GM18951 (cell line): ENCODE data around the gene FOXP1.

Experiments used
- POLR2A ChIP-seq: IDR thresholded peaks from 4 replicates; pipeline ENCODE4 v1.6.1; 2011; ENCODE audit warnings: mild to moderate bottlenecking; ENCODE audit not compliant: insufficient read length, insufficient read depth; ENCODE audit errors: extremely low read depth
- in situ Hi-C: fragments of 300-500 bp; cut with MboI; formaldehyde crosslinking; loops from one replicate; pipeline ENCODE4 v1.12.0; 2022; ENCODE audit warnings: low sequenced_read_pairs, mixed read lengths, inconsistent platforms; ENCODE audit not compliant: unreplicated experiment

The FOXP1 gene

DNA sequence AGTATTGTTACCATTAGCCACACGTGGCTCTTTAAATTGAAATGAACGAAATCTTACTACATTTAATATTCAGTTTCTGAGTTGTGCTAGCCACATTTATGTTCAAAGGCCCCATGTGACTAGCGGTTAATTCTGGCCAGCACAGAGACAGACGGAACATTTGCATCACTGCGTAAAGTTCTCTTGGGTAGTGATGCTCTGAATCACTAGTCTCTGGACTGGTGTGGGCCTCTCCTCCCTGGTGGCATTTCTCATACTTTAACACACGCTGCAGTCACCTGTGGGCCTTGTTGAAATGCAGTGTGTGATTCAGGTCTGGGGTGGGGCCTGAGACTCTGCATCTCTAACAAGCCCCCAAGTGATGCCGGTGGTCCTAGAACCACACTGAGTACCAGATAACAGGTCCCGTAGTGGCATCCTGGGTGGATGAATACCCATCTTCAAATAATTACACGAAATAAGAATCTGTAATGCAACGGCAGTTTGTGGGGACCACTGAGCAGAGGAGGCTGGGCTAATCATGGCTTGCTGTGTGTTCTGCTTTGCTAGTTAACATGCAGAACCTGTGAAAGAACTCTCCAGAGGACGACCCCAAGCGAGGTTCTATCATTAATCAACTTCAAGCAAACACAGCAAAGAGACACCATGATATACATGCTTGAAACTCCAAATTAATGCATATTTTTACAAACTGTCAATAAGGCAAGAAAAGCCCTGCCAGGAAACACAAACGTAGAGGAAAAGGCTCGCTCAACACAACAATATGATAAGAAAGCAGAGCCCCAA, 623.8 kb downstream of the FOXP1 start:
- no peak for TF ChIP-seq POLR2A
- in situ Hi-C loops = no loop called here

DNA sequence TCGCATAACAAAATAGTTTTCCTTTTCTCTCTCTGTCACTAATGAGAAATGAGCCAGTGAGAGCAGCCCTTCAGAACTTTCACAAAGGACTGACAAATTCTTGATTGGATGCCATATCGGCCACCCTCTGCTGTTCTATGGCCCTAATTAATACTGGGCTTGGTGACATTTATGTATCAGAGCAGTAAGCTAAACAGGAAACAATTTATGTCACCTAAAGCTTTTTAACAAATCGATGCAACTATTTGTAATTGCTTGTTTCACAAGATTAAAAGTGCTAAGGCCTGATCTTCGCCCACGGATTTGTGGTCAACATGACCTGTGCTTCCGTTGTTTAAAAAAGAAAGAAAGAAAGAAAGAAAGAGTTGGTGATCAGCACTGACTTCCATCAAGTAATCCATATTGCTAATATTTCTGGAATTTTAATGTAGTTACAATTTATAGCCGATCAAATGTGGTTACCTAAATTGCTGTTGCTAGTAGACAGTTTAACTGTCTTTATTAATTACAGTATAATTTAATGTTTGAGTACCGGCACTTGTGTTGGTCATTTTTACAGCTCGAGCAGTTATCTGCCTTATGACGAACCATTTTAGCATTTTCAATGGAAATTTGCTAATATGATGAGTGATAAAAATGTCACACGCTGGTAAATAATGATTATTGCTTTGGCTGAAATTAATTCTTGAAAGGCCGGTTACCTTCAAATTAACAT, 631.3 kb downstream of the FOXP1 start:
- TF ChIP-seq POLR2A = no peak
- in situ Hi-C loops = no loop called here

DNA sequence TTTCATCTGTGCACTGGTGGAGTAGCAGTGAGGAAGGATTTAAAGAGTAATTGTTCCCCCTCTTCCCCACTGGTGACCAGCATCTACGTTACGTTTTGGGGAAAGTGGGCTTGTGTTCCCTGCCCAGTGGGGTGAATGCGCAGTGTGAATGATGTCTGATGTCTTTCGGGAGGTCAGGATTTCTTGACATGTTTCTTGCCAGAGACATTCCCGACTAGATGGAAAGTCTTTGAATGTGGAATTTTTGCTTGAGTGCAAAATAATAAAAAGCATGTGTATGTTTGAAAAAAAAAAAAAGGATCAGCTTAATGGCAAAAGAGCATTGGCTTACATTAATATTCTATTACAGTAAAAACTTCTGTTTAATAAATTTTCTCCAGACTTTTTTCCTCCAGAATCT, 632.2 kb downstream of the FOXP1 start:
- TF ChIP-seq POLR2A = no peak
- in situ Hi-C loops = no loop called here

DNA sequence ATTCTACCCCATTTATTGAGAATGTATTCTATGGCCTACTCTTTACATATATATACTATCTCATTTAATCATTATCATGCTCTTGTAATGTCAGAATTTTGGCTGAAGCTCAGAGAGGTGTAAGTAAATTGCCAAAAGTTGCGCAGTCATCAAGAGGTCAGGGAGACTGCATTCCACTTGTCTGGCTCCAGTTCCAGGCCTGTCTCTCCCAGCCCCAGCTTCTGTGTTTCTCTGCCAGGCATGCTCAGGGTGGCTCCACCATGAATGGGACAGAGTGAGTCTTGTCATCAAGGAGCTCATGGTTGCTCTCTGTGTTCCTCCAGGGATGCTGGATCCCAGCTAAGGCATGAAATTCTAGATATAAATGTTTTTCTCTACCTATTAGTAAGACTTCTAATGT, 635.9 kb downstream of the FOXP1 start:
- no peak for TF ChIP-seq POLR2A
- in situ Hi-C loops = no loop called here

DNA sequence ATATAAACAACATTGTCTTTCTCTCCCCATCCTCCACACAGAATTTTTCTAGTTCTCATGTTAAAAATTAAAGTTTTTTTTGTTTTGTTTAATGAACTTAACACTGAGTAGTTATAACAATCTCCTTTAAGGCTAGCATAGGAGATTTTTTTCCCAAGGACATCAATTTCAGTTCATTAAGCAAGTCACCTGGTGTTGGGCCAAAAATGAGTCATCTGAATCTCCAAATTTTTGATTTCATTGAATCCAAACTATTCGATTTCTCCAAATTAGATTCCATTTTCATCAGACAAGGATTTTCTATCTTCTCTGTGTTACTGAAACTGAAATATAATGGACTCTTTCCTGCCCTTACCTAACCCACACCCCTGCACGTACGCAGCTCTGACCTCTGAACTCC, 639.6 kb downstream of the FOXP1 start:
- no peak for TF ChIP-seq POLR2A

DNA sequence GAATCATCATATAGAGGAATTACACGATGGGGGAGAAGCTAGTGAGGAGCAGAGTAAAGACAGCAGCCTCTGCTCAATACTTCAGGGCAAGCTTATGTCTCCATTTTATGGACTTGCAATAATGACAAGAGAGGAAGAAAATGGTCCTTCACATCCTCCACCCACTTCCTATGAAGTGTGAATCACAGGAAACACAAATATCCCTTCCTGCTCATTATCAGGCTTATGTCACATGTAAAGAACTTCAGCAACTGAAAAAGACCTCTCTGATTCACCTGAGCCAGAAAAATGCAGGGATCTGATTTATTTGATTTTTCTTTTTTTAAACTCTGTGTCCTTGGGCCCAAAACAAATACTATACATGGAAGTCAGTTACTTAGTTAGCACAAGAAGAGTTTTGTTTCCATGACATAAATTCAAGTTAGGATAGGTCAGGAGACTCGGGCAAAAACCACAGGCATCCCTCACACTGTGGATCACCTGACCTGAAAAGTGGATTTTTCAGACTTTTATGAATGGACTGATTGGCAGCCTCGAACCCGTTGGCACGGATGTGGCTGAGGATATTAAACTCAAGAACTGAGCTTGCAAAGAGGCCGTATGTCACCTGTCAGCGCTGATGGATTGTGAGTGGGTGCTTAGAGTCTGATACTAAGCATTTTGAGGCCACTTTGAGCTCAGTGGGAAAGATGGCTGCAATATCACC, 650.3 kb downstream of the FOXP1 start:
- in situ Hi-C loops = no loop called here
- no peak for TF ChIP-seq POLR2A

More for the DNA sequence above, 639.6 kb downstream of the FOXP1 start:
- in situ Hi-C loops = no loop called here

DNA sequence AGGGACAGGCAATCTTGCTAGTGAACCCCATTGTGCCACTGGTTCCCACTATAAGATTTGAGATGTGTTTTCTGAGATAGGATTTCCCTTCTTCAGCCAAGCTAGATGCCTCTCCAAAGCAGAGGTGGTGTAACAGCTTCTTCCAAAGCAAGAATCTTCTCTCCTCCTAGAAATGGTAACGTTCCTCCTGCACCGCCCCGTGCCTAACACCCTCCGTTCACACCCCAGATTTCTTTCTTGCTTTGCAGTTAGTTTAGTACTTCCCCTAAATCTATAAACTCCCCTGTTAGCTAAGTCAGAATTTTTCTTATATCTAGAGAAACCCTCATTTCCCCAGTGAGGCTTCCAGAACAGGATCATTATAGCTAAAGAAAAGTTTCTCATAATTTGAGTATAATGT, 653.5 kb downstream of the FOXP1 start:
- TF ChIP-seq POLR2A = no peak
- in situ Hi-C loops = no loop called here

DNA sequence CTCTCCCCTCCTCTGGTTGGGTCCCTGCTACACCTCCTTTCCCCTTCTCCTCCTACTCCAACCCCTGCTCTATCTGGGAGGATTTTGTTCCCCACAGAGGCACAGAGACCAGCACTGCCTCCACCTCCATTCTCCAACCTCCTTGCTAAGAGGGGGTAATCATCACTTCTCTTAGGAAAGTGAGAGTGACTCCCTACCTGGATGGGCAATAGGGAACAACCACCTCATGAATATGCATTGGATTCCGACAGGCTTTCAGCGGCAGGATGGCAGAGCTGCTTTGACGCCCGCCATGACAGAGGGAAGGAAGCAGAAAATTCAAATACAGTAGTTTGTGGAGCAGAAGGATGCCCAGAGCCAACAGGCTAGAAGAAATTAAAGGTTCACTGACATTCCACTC, 656.3 kb downstream of the FOXP1 start:
- no peak for TF ChIP-seq POLR2A
- in situ Hi-C loops = no loop called here

DNA sequence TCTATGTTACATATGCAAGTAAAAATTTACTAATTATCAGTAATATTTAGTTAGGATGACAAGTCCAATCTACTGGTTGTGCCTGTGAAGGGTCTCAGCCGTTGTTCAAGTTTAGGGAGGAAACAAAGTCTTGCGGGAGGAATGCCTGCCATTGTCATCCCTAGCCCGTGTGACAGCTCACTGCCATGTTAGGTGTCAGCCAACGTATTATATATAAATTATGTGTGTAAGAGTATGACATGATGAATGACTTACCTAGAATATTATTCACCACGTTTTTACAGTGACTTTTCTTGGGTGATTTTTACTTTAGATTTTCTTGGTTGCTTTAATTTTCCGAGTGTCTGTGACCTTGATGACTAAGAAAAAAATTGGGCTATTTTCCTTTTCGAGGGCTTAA, 656.7 kb downstream of the FOXP1 start:
- in situ Hi-C loops = no loop called here
- TF ChIP-seq POLR2A = no peak

DNA sequence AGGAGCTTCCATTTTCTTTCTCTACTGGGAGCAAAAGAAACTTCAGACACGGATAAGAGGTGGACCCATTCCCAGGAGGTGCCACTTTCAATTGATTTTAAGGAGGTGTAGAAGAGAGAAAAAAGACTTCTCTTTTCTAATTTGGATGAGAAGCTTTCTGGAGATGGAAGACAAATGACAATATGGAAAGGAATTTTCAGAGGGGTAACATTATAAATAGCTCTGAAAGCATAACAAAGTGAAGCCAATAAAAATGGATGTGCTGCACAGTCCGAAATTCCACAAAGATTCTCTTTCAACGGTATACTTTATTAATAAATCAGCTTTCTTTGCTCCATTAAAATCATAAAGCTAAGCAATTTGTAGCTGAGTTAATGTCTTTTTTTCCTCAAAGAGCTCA, 663.9 kb downstream of the FOXP1 start:
- in situ Hi-C loops = no loop called here
- TF ChIP-seq POLR2A = no peak

DNA sequence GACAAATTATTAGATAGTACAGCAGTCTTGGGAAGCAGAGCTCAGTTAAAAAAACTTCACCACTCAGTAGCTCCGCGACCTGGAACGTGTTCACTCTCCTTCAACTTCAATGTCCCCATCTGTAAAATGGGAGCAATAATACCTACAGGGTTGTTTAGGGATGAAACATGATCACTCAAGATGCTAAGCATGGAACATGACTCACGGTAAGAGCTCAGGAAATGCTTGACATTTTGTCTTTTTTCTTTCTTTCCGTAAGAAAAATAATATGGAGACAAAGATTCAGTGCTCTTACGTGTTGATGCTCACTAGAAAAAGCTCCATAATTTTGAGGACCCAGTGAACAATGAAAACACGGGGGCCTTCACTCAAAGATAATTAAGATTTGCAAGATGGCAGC, 664.4 kb downstream of the FOXP1 start:
- in situ Hi-C loops = no loop called here
- no peak for TF ChIP-seq POLR2A

DNA sequence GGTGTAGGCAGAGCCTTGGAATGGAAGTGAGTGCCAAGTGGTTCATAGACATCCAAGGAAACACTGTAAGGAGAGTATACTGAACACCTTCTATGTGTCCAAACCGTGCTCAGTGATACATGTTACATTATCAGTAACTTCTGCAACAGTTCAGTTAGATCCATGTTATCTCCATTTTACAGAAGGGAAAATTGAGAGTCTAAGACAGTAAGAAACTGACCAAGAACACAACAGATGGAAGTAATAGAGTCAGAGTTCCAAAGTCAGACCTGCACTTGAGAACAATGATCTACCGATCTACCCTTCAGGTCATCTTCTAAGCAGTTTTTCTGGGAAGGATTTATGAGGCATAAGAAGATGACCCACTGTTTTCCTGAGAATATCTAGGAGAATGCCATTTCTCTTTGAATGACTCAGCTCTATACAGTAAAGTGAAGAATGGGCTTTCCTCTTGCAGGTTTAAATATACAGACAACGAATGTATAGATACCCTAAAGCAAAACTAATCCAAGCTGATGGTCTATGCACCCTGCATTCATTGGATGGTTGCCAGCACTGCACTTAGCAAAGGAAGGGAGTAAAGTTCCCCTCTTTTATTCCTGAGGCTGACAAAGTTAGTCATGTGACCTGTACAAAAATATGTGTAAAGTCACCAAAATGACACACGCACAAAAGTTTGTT, 667.0 kb downstream of the FOXP1 start:
- in situ Hi-C loops = no loop called here
- TF ChIP-seq POLR2A = no peak

DNA sequence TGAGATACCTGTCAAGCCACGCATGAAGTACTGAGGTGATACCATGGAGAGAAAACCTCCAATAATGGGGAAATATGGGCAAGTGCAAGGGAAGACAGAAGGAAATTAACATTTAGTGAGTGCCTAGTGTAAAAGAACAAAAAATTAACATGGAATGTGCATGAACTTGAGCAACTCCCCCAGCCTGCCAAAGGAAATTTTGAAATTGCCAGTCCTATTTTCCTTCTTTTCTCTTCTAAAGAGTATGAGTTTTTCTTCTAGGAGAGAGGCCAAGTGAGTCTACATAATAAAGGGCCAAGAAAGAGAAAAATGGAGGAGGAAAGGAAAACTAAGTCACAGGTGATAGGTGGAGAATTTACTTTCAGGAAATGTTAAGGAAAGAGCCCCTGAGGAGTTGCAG, 668.7 kb downstream of the FOXP1 start:
- TF ChIP-seq POLR2A = no peak
- in situ Hi-C loops = no loop called here

DNA sequence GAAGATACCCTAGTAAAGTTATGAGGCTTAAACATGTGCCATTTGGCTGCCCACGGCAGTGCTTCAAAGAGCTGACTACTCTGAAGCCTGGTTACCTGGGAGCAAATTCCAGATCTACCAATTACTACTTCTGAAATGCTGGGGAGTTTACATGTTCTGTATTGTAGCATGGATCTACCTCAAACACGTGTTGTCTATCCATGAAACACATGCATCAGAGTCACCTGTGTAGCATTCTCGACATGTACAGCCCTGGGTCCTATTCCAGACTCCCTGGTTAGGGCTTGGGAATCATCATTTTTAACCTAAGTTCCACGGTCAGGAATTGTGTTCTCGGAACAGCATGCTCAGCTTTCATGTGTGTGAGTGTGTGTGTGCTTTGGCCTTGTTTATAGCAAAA, 671.8 kb downstream of the FOXP1 start:
- in situ Hi-C loops = no loop called here
- no peak for TF ChIP-seq POLR2A

DNA sequence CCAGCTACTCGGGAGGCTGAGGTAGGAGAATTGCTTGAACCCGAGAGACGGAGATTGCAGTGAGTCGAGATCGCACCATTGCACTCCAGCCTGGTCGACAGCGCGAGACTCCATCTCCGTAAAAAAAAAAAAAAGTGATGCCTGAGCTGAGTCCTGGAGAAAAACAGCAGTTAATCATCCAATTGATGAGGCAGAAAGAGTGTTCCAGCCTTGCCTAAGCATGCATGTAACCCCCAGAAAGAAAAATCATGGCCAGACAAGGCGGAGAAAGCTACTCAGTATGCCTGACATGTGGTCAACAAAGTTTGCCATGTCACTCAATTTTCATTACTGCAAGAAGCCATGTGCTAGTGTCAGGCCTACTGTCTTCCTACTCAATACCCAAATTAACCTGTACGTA, 678.0 kb downstream of the FOXP1 start:
- in situ Hi-C loops = no loop called here

More for the DNA sequence above, 678.0 kb downstream of the FOXP1 start:
- no peak for TF ChIP-seq POLR2A
